SU-DHL-6 (cell line): Measurements from ENCODE around the gene NUP210L.

Source experiments
- CTCF ChIP-seq: fragments of 200-600 bp; sonication (generic); IDR thresholded peaks from one replicate; pipeline ENCODE4 v1.5.1; 2017; ENCODE audit warnings: antibody characterized with exemption, mild to moderate bottlenecking, low read length, moderate library complexity; ENCODE audit not compliant: insufficient read depth, poor library complexity, severe bottlenecking
- EZH2phosphoT487 ChIP-seq: fragments of 200-600 bp; sonication (generic), shearing (Covaris generic); conservative IDR thresholded peaks from 2 replicates; pipeline ENCODE4 v1.6.1; 2018; ENCODE audit warnings: mild to moderate bottlenecking, antibody characterized with exemption, low read length, moderate library complexity, mixed read lengths

- TF ChIP-seq CTCF (no peak), EZH2phosphoT487 (no peak)
These were observed 196.0 kb downstream of the NUP210L start for GRCh38 chr1:153958961-153959260.
